GM23248 (cell line): ENCODE measurements around the gene SYNDIG1. TPM values are rescaled to one million over a fixed set of nuclear protein-coding genes. Genes with fewer than 3 reads are reported as not detected.

Source experiments
- DNase-seq: peaks from one replicate; pipeline ENCODE4 v3.0.0-alpha.2; 2015
- H2AFZ ChIP-seq: fragments of 200-600 bp; sonication (generic); 2 replicates; pipeline ENCODE4 v1.6.1; 2016; ENCODE audit warnings: antibody characterized with exemption
- H3F3A ChIP-seq: fragments of 200-600 bp; sonication (generic); 2 replicates; pipeline ENCODE4 v1.6.1; 2016; ENCODE audit warnings: mild to moderate bottlenecking, antibody characterized with exemption, mixed run types; ENCODE audit not compliant: insufficient read depth
- H3K27ac ChIP-seq: fragments of 200-600 bp; sonication (generic); 2 replicates; pipeline ENCODE4 v1.5.1; 2016; ENCODE audit warnings: mild to moderate bottlenecking
- H3K27me3 ChIP-seq: fragments of 200-600 bp; sonication (generic); replicated peaks from 2 replicates; pipeline ENCODE4 v1.6.1; 2016; ENCODE audit warnings: mild to moderate bottlenecking; ENCODE audit not compliant: insufficient read depth
- H3K36me3 ChIP-seq: fragments of 200-600 bp; sonication (generic); 2 replicates; pipeline ENCODE4 v1.6.1; 2016; ENCODE audit warnings: low read depth, mild to moderate bottlenecking
- H3K4me1 ChIP-seq: fragments of 200-600 bp; sonication (generic); 2 replicates; pipeline ENCODE4 v1.6.1; 2016; ENCODE audit warnings: mild to moderate bottlenecking; ENCODE audit not compliant: insufficient read depth
- H3K4me2 ChIP-seq: fragments of 200-600 bp; sonication (generic); one replicate; pipeline ENCODE4 v1.6.1; 2016; ENCODE audit warnings: mild to moderate bottlenecking; ENCODE audit not compliant: unreplicated experiment
- H3K4me3 ChIP-seq: fragments of 200-600 bp; sonication (generic); 2 replicates; pipeline ENCODE4 v1.5.1; 2016; ENCODE audit warnings: mild to moderate bottlenecking
- H3K79me2 ChIP-seq: fragments of 200-600 bp; sonication (generic); 2 replicates; pipeline ENCODE4 v1.6.1; 2016; ENCODE audit warnings: mild to moderate bottlenecking; ENCODE audit not compliant: insufficient read depth
- H3K9ac ChIP-seq: fragments of 200-600 bp; sonication (generic); 2 replicates; pipeline ENCODE4 v1.6.1; 2016; ENCODE audit warnings: mild to moderate bottlenecking
- H3K9me2 ChIP-seq: fragments of 200-600 bp; sonication (generic); 2 replicates; pipeline ENCODE4 v1.6.1; 2016; ENCODE audit warnings: mixed run types, mild to moderate bottlenecking, moderate library complexity; ENCODE audit not compliant: insufficient read depth
- H3K9me3 ChIP-seq: fragments of 200-600 bp; sonication (generic); one replicate; pipeline ENCODE4 v1.6.1; 2017; ENCODE audit warnings: low read depth
- H4K20me1 ChIP-seq: fragments of 200-600 bp; sonication (generic); 2 replicates; pipeline ENCODE4 v1.6.0; 2016; ENCODE audit not compliant: insufficient read depth
- EZH2 ChIP-seq: fragments of 200-600 bp; sonication (generic); IDR thresholded peaks from 2 replicates; pipeline ENCODE4 v1.6.1; 2018; ENCODE audit warnings: antibody characterized with exemption, mild to moderate bottlenecking; ENCODE audit not compliant: insufficient read depth, poor library complexity, severe bottlenecking
- EZH2phosphoT487 ChIP-seq: fragments of 200-600 bp; sonication (generic); IDR thresholded peaks from 2 replicates; pipeline ENCODE4 v1.6.1; 2018; ENCODE audit warnings: antibody characterized with exemption, moderate library complexity, mild to moderate bottlenecking, low read depth; ENCODE audit not compliant: insufficient read depth
- WGBS, 2 experiments: methylation state at CpG; one replicate each; pipeline ENCODE4 v1.1.6; 2015 to 2017; ENCODE audit warnings: low lambda C conversion rate in 2 of 2, low coverage in 1 of 2; ENCODE audit errors: missing lambda C conversion rate in 2 of 2; 5-methylcytosine and 5-hydroxymethylcytosine counted together
- in situ Hi-C: fragments of 300-500 bp; cut with MboI; formaldehyde crosslinking; loops from 2 replicates; pipeline ENCODE4 v1.15.0; 2020
- polyA plus RNA-seq: library from polyadenylated mRNA; unstranded; fragments of >200 nt; fragmentation: Nextera tagmentation; extraction: Ambion mirVana; gene quantifications from 2 replicates; pipeline ENCODE4 v1.2.1, GENCODE V29; 2016
- total RNA-seq: library from RNA; depleted of rRNA; stranded (reverse); fragments of >200 nt; shearing (Covaris generic); gene quantifications from 2 replicates; pipeline ENCODE4 v1.2.3, GENCODE V29; 2014

SYNDIG1 gene
- total and polyA plus RNA-seq, 2 experiments from 2014 or later = 1.6 to 2.6 TPM

GRCh38 chr20:24698189-24698588, 228.8 kb downstream of the SYNDIG1 start:
- TF ChIP-seq EZH2phosphoT487 (no peak), EZH2 (no peak)

GRCh38 chr20:24698706-24699206, 229.3 kb downstream of the SYNDIG1 start:
- H3K27me3 ChIP-seq = peaks cover 13% of the 10 kb centered on the region
- no peak overlapping the region for H3K4me3 ChIP-seq
- no peak overlapping the region for H3K4me2 ChIP-seq
- no peaks in the 10 kb centered on the region for H3K9me3 ChIP-seq
- no peaks in the 10 kb centered on the region for H3K36me3 ChIP-seq
- TF ChIP-seq EZH2 (no peak), EZH2phosphoT487 (no peak)
- DNase-seq = no peak
- in situ Hi-C loops = no loop called here
- H3F3A ChIP-seq = 0 out of 2 replicates have a peak, but pooled peaks cover 8% of the 10 kb centered on the region
- H3K79me2 ChIP-seq = no peaks in the 10 kb centered on the region
- WGBS, 2 experiments = 76 to 80% methylated on average over 5 of the region's 5 CpGs
- 0 out of 2 replicates have a peak, but pooled peaks cover 9% of the 10 kb centered on the region for H3K4me1 ChIP-seq
- H3K27ac ChIP-seq = no peak overlapping the region
- no peaks in the 10 kb centered on the region for H3K9me2 ChIP-seq
- H3K9ac ChIP-seq = no peak overlapping the region
- H2AFZ ChIP-seq = no peak overlapping the region
- H4K20me1 ChIP-seq = no peaks in the 10 kb centered on the region

More at GRCh38 chr20:24698189-24698588, 228.8 kb downstream of the SYNDIG1 start:
- Histone ChIP-seq H3K27ac (no peak overlapping the region), H3K9me2 (no peaks in the 10 kb centered on the region), H3K4me3 (no peak overlapping the region), H3K9me3 (no peaks in the 10 kb centered on the region), H3K27me3 (peaks cover 13% of the 10 kb centered on the region), H3K4me1 (0 out of 2 replicates have a peak, but pooled peaks cover 9% of the 10 kb centered on the region), H3F3A (0 out of 2 replicates have a peak, but pooled peaks cover 8% of the 10 kb centered on the region), H3K36me3 (no peaks in the 10 kb centered on the region), H3K79me2 (no peaks in the 10 kb centered on the region), H3K9ac (no peak overlapping the region), H2AFZ (no peak overlapping the region), H3K4me2 (no peak overlapping the region), H4K20me1 (no peaks in the 10 kb centered on the region)
- 54 to 62% methylated on average over 6 of the region's 6 CpGs for WGBS, 2 experiments
- in situ Hi-C loops = no loop called here
- DNase-seq = no peak

GRCh38 chr20:24699321-24700165, 230.1 kb downstream of the SYNDIG1 start:
- in situ Hi-C loops = no loop called here
- H3K79me2 ChIP-seq = no peaks in the 10 kb centered on the region

GRCh38 chr20:24700166-24700860, 230.9 kb downstream of the SYNDIG1 start:
- Histone ChIP-seq H2AFZ (no peak overlapping the region), H3K27ac (no peak overlapping the region), H3K4me2 (no peak overlapping the region), H3K27me3 (peaks cover 13% of the 10 kb centered on the region), H3K79me2 (no peaks in the 10 kb centered on the region), H3K9me2 (no peaks in the 10 kb centered on the region), H3K9me3 (no peaks in the 10 kb centered on the region), H3K4me1 (0 out of 2 replicates have a peak, but pooled peaks cover 1% of the 10 kb centered on the region), H4K20me1 (no peaks in the 10 kb centered on the region), H3K4me3 (no peak overlapping the region), H3K9ac (no peak overlapping the region), H3K36me3 (no peaks in the 10 kb centered on the region), H3F3A (0 out of 2 replicates have a peak, but pooled peaks cover under 1% of the 10 kb centered on the region)
- DNase-seq = no peak
- WGBS, 2 experiments = 63 to 67% methylated on average over 6 of the region's 6 CpGs
- in situ Hi-C loops = no loop called here
- TF ChIP-seq EZH2phosphoT487 = no peak
- no peak for TF ChIP-seq EZH2

More at GRCh38 chr20:24699321-24700165, 230.1 kb downstream of the SYNDIG1 start:
- no peak for TF ChIP-seq EZH2
- TF ChIP-seq EZH2phosphoT487 = no peak
- H3K4me1 ChIP-seq = 0 out of 2 replicates have a peak, but pooled peaks cover 9% of the 10 kb centered on the region
- 0 out of 2 replicates have a peak, but pooled peaks cover 8% of the 10 kb centered on the region for H3F3A ChIP-seq
- H3K9me3 ChIP-seq = no peaks in the 10 kb centered on the region
- no peaks in the 10 kb centered on the region for H4K20me1 ChIP-seq
- peaks cover 13% of the 10 kb centered on the region for H3K27me3 ChIP-seq
- H2AFZ ChIP-seq = no peak overlapping the region
- WGBS, 2 experiments = 44 to 64% methylated on average over 7 to 8 of the region's 8 CpGs
- no peak overlapping the region for H3K9ac ChIP-seq
- H3K9me2 ChIP-seq = no peaks in the 10 kb centered on the region
- DNase-seq = peak; percentile 46
- H3K27ac ChIP-seq = no peak overlapping the region
- no peak overlapping the region for H3K4me3 ChIP-seq
- H3K36me3 ChIP-seq = no peaks in the 10 kb centered on the region
- no peak overlapping the region for H3K4me2 ChIP-seq
